ENCODE data around the gene RELN. TPM values are rescaled to one million over a fixed set of nuclear protein-coding genes. Genes with fewer than 3 reads are reported as not detected.

Gene RELN
- total and polyA plus RNA-seq, 4 donors = 31.9 to 131 (median 69.7) TPM

DNA sequence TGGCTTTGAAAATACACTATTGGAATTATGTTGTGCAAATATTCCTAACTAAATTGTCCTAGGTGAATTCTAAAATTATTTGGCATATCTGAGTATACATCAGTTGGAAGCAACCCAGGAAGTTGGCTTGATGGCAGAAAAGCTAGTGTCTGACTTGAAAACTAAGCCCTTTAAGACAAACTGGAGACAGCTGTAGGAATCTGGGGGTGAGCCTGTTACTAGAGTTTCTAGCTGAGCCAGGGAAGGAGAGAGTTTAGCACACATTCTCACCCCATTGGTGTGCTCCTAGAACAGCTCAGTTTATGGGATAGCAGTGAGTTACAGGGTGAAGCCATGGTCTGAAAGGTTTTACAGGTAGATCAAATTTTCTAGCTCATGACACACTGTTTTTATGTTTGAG is 333.2 kb downstream of the RELN start:
- Histone ChIP-seq H3K36me3 (ENCODE audit: control insufficient read depth, insufficient read depth, low read length) (no peaks in the 10 kb centered on the region), H3K9me3 (ENCODE audit: control insufficient read depth, insufficient read depth, low read length) (no peaks in the 10 kb centered on the region), H3K4me3 (ENCODE audit: low read depth, low read length) (no peak overlapping the region), H3K27ac (ENCODE audit: low read depth, low read length) (no peak overlapping the region), H3K27me3 (ENCODE audit: control insufficient read depth, insufficient read depth, low read length) (no peaks in the 10 kb centered on the region), H3K4me1 (ENCODE audit: control insufficient read depth, insufficient read depth, low read length) (no peaks in the 10 kb centered on the region)
- no peak for DNase-seq (ENCODE audit: low read depth in 4 of 6, low spot score in 6 of 6)

- peaks cover 4% of the 10 kb centered on the region for H3K9me3 ChIP-seq (ENCODE audit: control insufficient read depth, insufficient read depth, low read length)
- H3K4me1 ChIP-seq (ENCODE audit: control insufficient read depth, insufficient read depth, low read length) = no peaks in the 10 kb centered on the region
- H3K27me3 ChIP-seq (ENCODE audit: control insufficient read depth, insufficient read depth, low read length) = no peaks in the 10 kb centered on the region
- no peak overlapping the region for H3K27ac ChIP-seq (ENCODE audit: low read depth, low read length)
- DNase-seq (ENCODE audit: low read depth in 4 of 6, low spot score in 6 of 6) = peak in 1 of 6 donors; percentile 16
- no peak overlapping the region for H3K4me3 ChIP-seq (ENCODE audit: low read depth, low read length)
- WGBS (ENCODE audit: insufficient coverage) = no CpG with 5 or more reads among the region's 3 CpGs
- no peaks in the 10 kb centered on the region for H3K36me3 ChIP-seq (ENCODE audit: control insufficient read depth, insufficient read depth, low read length)
Measured at GRCh38 chr7:103651593-103652377, 337.7 kb downstream of the RELN start.

DNA sequence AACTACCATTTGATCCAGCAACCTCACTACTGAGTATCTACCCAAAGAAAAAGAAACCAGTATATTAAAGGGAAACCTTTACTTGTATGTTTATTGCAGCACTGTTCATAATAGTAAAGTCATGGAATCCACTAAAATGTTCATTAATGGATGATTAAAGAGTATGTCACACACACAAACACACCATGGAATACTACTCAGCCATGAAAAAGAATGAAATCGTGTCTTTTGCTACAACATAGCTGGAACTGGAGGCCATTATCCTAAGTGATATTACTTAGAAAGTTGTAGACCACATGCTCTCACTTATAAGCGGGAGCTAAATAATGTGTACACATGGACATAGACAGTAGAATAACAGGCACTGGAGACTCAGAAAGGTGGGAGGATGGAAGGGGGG is 340.4 kb downstream of the RELN start:
- no peak overlapping the region for H3K4me3 ChIP-seq (ENCODE audit: low read depth, low read length)
- DNase-seq (ENCODE audit: low read depth in 4 of 6, low spot score in 6 of 6) = no peak
- no peaks in the 10 kb centered on the region for H3K36me3 ChIP-seq (ENCODE audit: control insufficient read depth, insufficient read depth, low read length)
- H3K4me1 ChIP-seq (ENCODE audit: control insufficient read depth, insufficient read depth, low read length) = no peaks in the 10 kb centered on the region
- no peak overlapping the region for H3K27ac ChIP-seq (ENCODE audit: low read depth, low read length)
- no peaks in the 10 kb centered on the region for H3K27me3 ChIP-seq (ENCODE audit: control insufficient read depth, insufficient read depth, low read length)
- H3K9me3 ChIP-seq (ENCODE audit: control insufficient read depth, insufficient read depth, low read length) = peaks cover 10% of the 10 kb centered on the region
- WGBS (ENCODE audit: insufficient coverage) = no CpG with 5 or more reads among the region's 2 CpGs

DNA sequence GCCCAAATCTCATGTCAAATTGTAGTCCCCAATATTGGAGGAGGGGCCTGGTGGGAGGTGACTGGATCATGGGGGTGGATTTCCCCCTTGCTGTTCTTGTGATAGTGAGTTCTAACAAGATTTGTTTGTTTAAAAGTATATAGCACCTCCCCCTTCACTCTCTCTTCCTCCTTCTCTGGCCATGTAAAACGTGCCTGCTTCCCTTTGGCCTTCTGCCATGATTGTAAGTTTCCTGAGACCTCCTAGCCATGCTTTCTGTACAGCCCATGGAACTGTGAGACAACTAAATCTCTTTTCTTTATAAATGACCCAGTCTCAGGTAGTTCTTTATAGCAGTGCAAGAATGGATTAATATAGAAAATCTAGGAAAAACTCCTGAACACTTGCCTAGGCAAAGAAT is 341.3 kb downstream of the RELN start:
- Histone ChIP-seq H3K4me1 (ENCODE audit: control insufficient read depth, insufficient read depth, low read length) (no peaks in the 10 kb centered on the region), H3K27ac (ENCODE audit: low read depth, low read length) (no peak overlapping the region), H3K4me3 (ENCODE audit: low read depth, low read length) (no peak overlapping the region), H3K27me3 (ENCODE audit: control insufficient read depth, insufficient read depth, low read length) (no peaks in the 10 kb centered on the region), H3K36me3 (ENCODE audit: control insufficient read depth, insufficient read depth, low read length) (no peaks in the 10 kb centered on the region), H3K9me3 (ENCODE audit: control insufficient read depth, insufficient read depth, low read length) (peaks cover 10% of the 10 kb centered on the region)
- no peak for DNase-seq (ENCODE audit: low read depth in 4 of 6, low spot score in 6 of 6)
- 100% methylated on average over 1 of the region's 1 CpG for WGBS (ENCODE audit: insufficient coverage)

GRCh38 chr7:103644319-103644718 is 345.1 kb downstream of the RELN start:
- H3K4me1 ChIP-seq (ENCODE audit: control insufficient read depth, insufficient read depth, low read length) = no peaks in the 10 kb centered on the region
- no peak for DNase-seq (ENCODE audit: low read depth in 4 of 6, low spot score in 6 of 6)
- no peaks in the 10 kb centered on the region for H3K36me3 ChIP-seq (ENCODE audit: control insufficient read depth, insufficient read depth, low read length)
- H3K4me3 ChIP-seq (ENCODE audit: low read depth, low read length) = no peak overlapping the region
- no CpG with 5 or more reads among the region's 2 CpGs for WGBS (ENCODE audit: insufficient coverage)
- H3K27me3 ChIP-seq (ENCODE audit: control insufficient read depth, insufficient read depth, low read length) = no peaks in the 10 kb centered on the region
- H3K27ac ChIP-seq (ENCODE audit: low read depth, low read length) = no peak overlapping the region
- peaks cover 10% of the 10 kb centered on the region for H3K9me3 ChIP-seq (ENCODE audit: control insufficient read depth, insufficient read depth, low read length)

DNA sequence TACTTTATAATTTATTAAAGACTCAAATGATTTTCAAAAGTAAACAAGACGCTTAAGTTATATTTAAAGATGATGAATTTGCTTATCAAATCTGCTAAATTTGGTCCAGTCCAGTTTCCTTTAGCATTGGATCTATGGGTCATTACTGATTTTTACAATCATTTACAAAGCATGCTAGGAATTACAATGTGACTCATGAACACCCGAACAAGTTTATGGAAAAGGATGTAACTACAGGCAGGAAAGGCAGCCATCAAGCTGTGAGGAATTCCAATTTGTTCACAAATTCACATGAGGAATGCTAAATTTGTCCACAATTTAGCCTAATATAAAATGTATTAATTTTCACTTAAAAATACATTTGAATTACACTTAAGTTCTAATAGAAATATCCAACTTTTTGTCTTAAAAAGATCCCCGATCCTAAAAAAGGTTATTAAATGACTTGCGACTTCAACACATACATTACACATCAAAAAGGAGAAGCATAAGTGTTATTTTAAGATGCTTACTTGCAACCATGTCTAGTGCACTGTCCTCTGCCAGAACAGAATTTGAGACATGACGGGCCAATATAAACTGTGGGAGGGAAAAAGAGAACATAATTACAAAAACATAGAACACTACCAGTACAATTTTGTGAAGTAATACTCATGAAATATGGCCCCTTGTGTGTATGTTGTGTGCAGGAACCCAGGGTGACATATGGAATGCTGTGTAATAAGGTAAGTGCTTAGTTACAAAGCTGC is 349.3 kb downstream of the RELN start:
- Histone ChIP-seq H3K27me3 (ENCODE audit: control insufficient read depth, insufficient read depth, low read length) (no peaks in the 10 kb centered on the region), H3K27ac (ENCODE audit: low read depth, low read length) (no peak overlapping the region), H3K4me1 (ENCODE audit: control insufficient read depth, insufficient read depth, low read length) (no peaks in the 10 kb centered on the region), H3K4me3 (ENCODE audit: low read depth, low read length) (no peak overlapping the region), H3K9me3 (ENCODE audit: control insufficient read depth, insufficient read depth, low read length) (peaks cover 7% of the 10 kb centered on the region), H3K36me3 (ENCODE audit: control insufficient read depth, insufficient read depth, low read length) (no peaks in the 10 kb centered on the region)
- no CpG with 5 or more reads among the region's 5 CpGs for WGBS (ENCODE audit: insufficient coverage)
- no peak for DNase-seq (ENCODE audit: low read depth in 4 of 6, low spot score in 6 of 6)

GRCh38 chr7:103637726-103638125 is 351.7 kb downstream of the RELN start:
- no peaks in the 10 kb centered on the region for H3K9me3 ChIP-seq (ENCODE audit: control insufficient read depth, insufficient read depth, low read length)
- no peaks in the 10 kb centered on the region for H3K27me3 ChIP-seq (ENCODE audit: control insufficient read depth, insufficient read depth, low read length)
- H3K4me3 ChIP-seq (ENCODE audit: low read depth, low read length) = no peak overlapping the region
- no peak overlapping the region for H3K27ac ChIP-seq (ENCODE audit: low read depth, low read length)
- no peaks in the 10 kb centered on the region for H3K36me3 ChIP-seq (ENCODE audit: control insufficient read depth, insufficient read depth, low read length)
- no CpG with 5 or more reads among the region's 3 CpGs for WGBS (ENCODE audit: insufficient coverage)
- no peaks in the 10 kb centered on the region for H3K4me1 ChIP-seq (ENCODE audit: control insufficient read depth, insufficient read depth, low read length)
- DNase-seq (ENCODE audit: low read depth in 4 of 6, low spot score in 6 of 6) = no peak

- DNase-seq (ENCODE audit: low read depth in 4 of 6, low spot score in 6 of 6) = no peak
- Histone ChIP-seq H3K4me3 (ENCODE audit: low read depth, low read length) (no peak overlapping the region), H3K27me3 (ENCODE audit: control insufficient read depth, insufficient read depth, low read length) (no peaks in the 10 kb centered on the region), H3K36me3 (ENCODE audit: control insufficient read depth, insufficient read depth, low read length) (no peaks in the 10 kb centered on the region), H3K4me1 (ENCODE audit: control insufficient read depth, insufficient read depth, low read length) (no peaks in the 10 kb centered on the region), H3K9me3 (ENCODE audit: control insufficient read depth, insufficient read depth, low read length) (no peaks in the 10 kb centered on the region), H3K27ac (ENCODE audit: low read depth, low read length) (no peak overlapping the region)
- no CpG with 5 or more reads among the region's 1 CpG for WGBS (ENCODE audit: insufficient coverage)
Measured at GRCh38 chr7:103637094-103637493, 352.4 kb downstream of the RELN start.

GRCh38 chr7:103636153-103636552 is 353.3 kb downstream of the RELN start:
- Histone ChIP-seq H3K4me1 (ENCODE audit: control insufficient read depth, insufficient read depth, low read length) (no peaks in the 10 kb centered on the region), H3K27me3 (ENCODE audit: control insufficient read depth, insufficient read depth, low read length) (no peaks in the 10 kb centered on the region), H3K27ac (ENCODE audit: low read depth, low read length) (no peak overlapping the region), H3K36me3 (ENCODE audit: control insufficient read depth, insufficient read depth, low read length) (no peaks in the 10 kb centered on the region), H3K4me3 (ENCODE audit: low read depth, low read length) (no peak overlapping the region), H3K9me3 (ENCODE audit: control insufficient read depth, insufficient read depth, low read length) (no peaks in the 10 kb centered on the region)
- DNase-seq (ENCODE audit: low read depth in 4 of 6, low spot score in 6 of 6) = no peak
- 86% methylated on average over 1 of the region's 5 CpGs for WGBS (ENCODE audit: insufficient coverage)

GRCh38 chr7:103632972-103633371 is 356.5 kb downstream of the RELN start:
- no peaks in the 10 kb centered on the region for H3K4me1 ChIP-seq (ENCODE audit: control insufficient read depth, insufficient read depth, low read length)
- no peak for DNase-seq (ENCODE audit: low read depth in 4 of 6, low spot score in 6 of 6)
- WGBS (ENCODE audit: insufficient coverage) = no CpG with 5 or more reads among the region's 1 CpG
- H3K9me3 ChIP-seq (ENCODE audit: control insufficient read depth, insufficient read depth, low read length) = no peaks in the 10 kb centered on the region
- no peaks in the 10 kb centered on the region for H3K36me3 ChIP-seq (ENCODE audit: control insufficient read depth, insufficient read depth, low read length)
- no peak overlapping the region for H3K4me3 ChIP-seq (ENCODE audit: low read depth, low read length)
- H3K27me3 ChIP-seq (ENCODE audit: control insufficient read depth, insufficient read depth, low read length) = no peaks in the 10 kb centered on the region
- no peak overlapping the region for H3K27ac ChIP-seq (ENCODE audit: low read depth, low read length)
